IMR-90 (cell line): ENCODE measurements around the gene CCDC88A. TPM values are rescaled to one million over a fixed set of nuclear protein-coding genes. Genes with fewer than 3 reads are reported as not detected.

Experiments used
- ATAC-seq: fragments of 200-7000 bp; cut with Tn5 transposase; 2 replicates; pipeline ENCODE4 v1.9.1; 2020; ENCODE audit warnings: low read depth, mild to moderate bottlenecking, moderate library complexity
- BruUV-seq: library from RNA; stranded (reverse); fragments of 400-500 nt; replicated peaks from 2 replicates; lab custom pipeline; 2021; lab: Mats Ljungman, UMichigan
- CTCF ChIA-PET: fragments of 300-600 bp; formaldehyde crosslinking; extraction: SDS; loops from one replicate; lab custom pipeline; 2021; ENCODE audit warnings: antibody characterized with exemption; lab: Yijun Ruan, JAX
- POLR2A ChIA-PET: fragments of 300-600 bp; sonication (Branson Sonifier 250); formaldehyde crosslinking; loops from one replicate; lab custom pipeline; 2022; ENCODE audit warnings: antibody characterized with exemption; ENCODE audit not compliant: unreplicated experiment; lab: Charles Lee
- DNase-seq: peaks from one replicate; pipeline ENCODE4 v3.0.0; 2013
- H2AFZ ChIP-seq: replicated peaks from 2 replicates; pipeline ENCODE3; 2013; ENCODE audit warnings: low read length, mild to moderate bottlenecking; ENCODE audit not compliant: poor library complexity
- H2AK5ac ChIP-seq: 2 replicates; pipeline ENCODE4 v1.6.1; 2013; ENCODE audit warnings: low read depth, low read length, inconsistent platforms
- H2AK9ac ChIP-seq: replicated peaks from 2 replicates; pipeline ENCODE3; 2013; ENCODE audit warnings: mild to moderate bottlenecking, low read depth, low read length, moderate library complexity; ENCODE audit not compliant: poor library complexity
- H2BK120ac ChIP-seq: 2 replicates; pipeline ENCODE4 v1.6.1; 2013; ENCODE audit warnings: low read depth, low read length, inconsistent platforms
- H2BK15ac ChIP-seq: 3 replicates; pipeline ENCODE4 v1.6.1; 2013; ENCODE audit warnings: low read depth, low read length, inconsistent platforms
- H2BK20ac ChIP-seq: 2 replicates; pipeline ENCODE4 v1.6.1; 2013; ENCODE audit warnings: low read depth, mild to moderate bottlenecking, inconsistent platforms, low read length, moderate library complexity
- H2BK5ac ChIP-seq: 2 replicates; pipeline ENCODE4 v1.6.1; 2013; ENCODE audit warnings: mild to moderate bottlenecking, low read depth, low read length, inconsistent platforms; ENCODE audit not compliant: poor library complexity, severe bottlenecking
- H3K14ac ChIP-seq: replicated peaks from 2 replicates; pipeline ENCODE4 v1.6.1; 2013; ENCODE audit warnings: low read depth, low read length, inconsistent platforms
- H3K18ac ChIP-seq: 2 replicates; pipeline ENCODE4 v1.6.1; 2013; ENCODE audit warnings: low read depth, low read length, control low read depth
- H3K23ac ChIP-seq: 2 replicates; pipeline ENCODE4 v1.6.1; 2013; ENCODE audit warnings: low read depth, low read length, inconsistent platforms
- H3K27ac ChIP-seq: 2 replicates; pipeline ENCODE4 v1.5.1; 2013; ENCODE audit warnings: mild to moderate bottlenecking, control low read depth, low read length; ENCODE audit not compliant: insufficient read depth
- H3K27me3 ChIP-seq: 2 replicates; pipeline ENCODE4 v1.6.1; 2013; ENCODE audit warnings: low read length; ENCODE audit not compliant: control insufficient read depth, insufficient read depth
- H3K36me3 ChIP-seq: 2 replicates; pipeline ENCODE4 v1.6.1; 2013; ENCODE audit warnings: low read length, mixed read lengths; ENCODE audit not compliant: control insufficient read depth, insufficient read depth
- H3K4ac ChIP-seq: 2 replicates; pipeline ENCODE4 v1.6.1; 2013; ENCODE audit warnings: low read depth, low read length, inconsistent platforms
- H3K4me1 ChIP-seq: 2 replicates; pipeline ENCODE4 v1.6.1; 2013; ENCODE audit warnings: low read length, mixed read lengths; ENCODE audit not compliant: control insufficient read depth, insufficient read depth
- H3K4me2 ChIP-seq: 2 replicates; pipeline ENCODE4 v1.6.1; 2013; ENCODE audit warnings: low read depth, mild to moderate bottlenecking, control low read depth, low read length, moderate library complexity
- H3K4me3 ChIP-seq: 2 replicates; pipeline ENCODE4 v1.5.1; 2013; ENCODE audit warnings: low read depth, mild to moderate bottlenecking, control low read depth, low read length, moderate library complexity; ENCODE audit not compliant: insufficient read depth
- H3K56ac ChIP-seq: 2 replicates; pipeline ENCODE4 v1.6.1; 2013; ENCODE audit warnings: low read length, inconsistent platforms; ENCODE audit not compliant: insufficient read depth; ENCODE audit errors: extremely low read depth
- H3K79me1 ChIP-seq, 2 experiments: 2 replicates each; pipeline ENCODE4 v1.6.1; 2013; ENCODE audit warnings: low read length in 2 of 2, inconsistent platforms in 1 of 2, low read depth in 1 of 2
- H3K9ac ChIP-seq: 2 replicates; pipeline ENCODE4 v1.6.1; 2013; ENCODE audit warnings: low read depth, low read length, control low read depth
- H3K9me1 ChIP-seq: 2 replicates; pipeline ENCODE4 v1.6.1; 2013; ENCODE audit warnings: low read length, inconsistent platforms; ENCODE audit not compliant: insufficient read depth
- H3K9me3 ChIP-seq: 2 replicates; pipeline ENCODE4 v1.6.1; 2013; ENCODE audit warnings: low read length; ENCODE audit not compliant: control insufficient read depth, insufficient read depth
- H4K20me1 ChIP-seq: 2 replicates; pipeline ENCODE4 v1.6.1; 2013; ENCODE audit warnings: low read length, inconsistent platforms; ENCODE audit not compliant: insufficient read depth
- H4K5ac ChIP-seq: 2 replicates; pipeline ENCODE4 v1.6.1; 2013; ENCODE audit warnings: mild to moderate bottlenecking, low read depth, low read length, control low read depth
- H4K8ac ChIP-seq, 2 experiments: 2 replicates each; pipeline ENCODE4 v1.6.1; 2013; ENCODE audit warnings: low read depth in 2 of 2, low read length in 2 of 2, control low read depth in 1 of 2, inconsistent platforms in 1 of 2
- H4K91ac ChIP-seq: 2 replicates; pipeline ENCODE4 v1.6.1; 2013; ENCODE audit warnings: low read depth, low read length, inconsistent platforms; ENCODE audit not compliant: insufficient read depth
- CEBPB ChIP-seq: IDR thresholded peaks from 2 replicates; pipeline ENCODE4 v1.6.1; 2012; ENCODE audit warnings: low read depth, low read length, improper control_type of control experiment
- MXI1 ChIP-seq: IDR thresholded peaks from 2 replicates; pipeline ENCODE4 v1.6.1; 2012; ENCODE audit warnings: low read depth, mild to moderate bottlenecking, low read length, moderate library complexity, borderline replicate concordance
- POLR2A ChIP-seq: IDR thresholded peaks from 2 replicates; pipeline ENCODE4 v1.6.1; 2012; ENCODE audit warnings: mild to moderate bottlenecking, low read depth, low read length
- dilution Hi-C: fragments of 300-500 bp; cut with HindIII; formaldehyde crosslinking; loops from one replicate; pipeline ENCODE4 v1.14.3; 2018; ENCODE audit warnings: low sequenced_read_pairs; ENCODE audit not compliant: unreplicated experiment
- in situ Hi-C: fragments of 300-500 bp; cut with MboI; formaldehyde crosslinking; loops from 3 replicates; pipeline ENCODE4 v1.14.3; 2019; ENCODE audit warnings: low sequenced_read_pairs, inconsistent platforms, mixed read lengths
- intact Hi-C: fragments of 100-400 bp; cut with micrococcal nuclease; formaldehyde crosslinking; loops from 2 replicates; pipeline ENCODE4 v1.10.0; 2022
- polyA plus RNA-seq, 3 experiments: library from polyadenylated mRNA; depleted of rRNA; stranded (reverse); fragments of >200 nt; gene quantifications; 2 replicates each; pipeline ENCODE4 v1.2.3, GENCODE V29; 2012; ENCODE audit warnings: low replicate concordance in 1 of 3
- total RNA-seq: library from RNA; depleted of rRNA; stranded (reverse); fragments of >200 nt; gene quantifications from 2 replicates; pipeline ENCODE4 v1.2.3, GENCODE V29; 2012

Gene CCDC88A
- total and polyA plus RNA-seq, 2 of the 4 experiments (the other 2 are of a cell fraction), result 15.6 to 63.8 TPM

DNA sequence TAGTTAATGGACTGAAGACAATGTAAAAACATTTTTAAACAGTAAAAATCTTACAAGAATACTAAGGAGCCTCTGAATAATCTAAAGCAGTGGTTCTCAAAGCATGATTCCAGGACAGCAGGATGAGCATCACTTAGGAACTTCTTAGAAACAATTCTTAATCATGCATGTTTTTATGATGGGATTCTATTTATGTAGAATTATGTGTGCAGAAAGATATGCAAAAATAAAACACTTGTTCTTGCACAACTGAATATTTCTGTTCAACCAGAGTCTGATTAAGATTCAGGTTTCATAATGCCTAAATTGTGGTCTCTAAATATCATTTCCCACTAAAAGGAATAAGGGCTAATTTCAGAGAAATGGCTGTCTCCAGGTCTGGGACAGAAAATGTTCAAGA lies 81.4 kb downstream of the CCDC88A start:
- no peak overlapping the region for H3K23ac ChIP-seq
- no peak overlapping the region for H2AK5ac ChIP-seq
- H3K14ac ChIP-seq, result no peak overlapping the region
- BruUV-seq, result no TSS peak
- intact Hi-C loops, result loop anchor here (2.0 kb wide), 1 partner anchor 33 kb away; no protein-coding TSS in a partner anchor
- peak; percentile 67 for DNase-seq
- H2AFZ ChIP-seq, result no peak overlapping the region
- H3K4me2 ChIP-seq, result peak overlapping the region; percentile 31; the same call in 1 of the 2 replicates
- H3K9me1 ChIP-seq, result no peaks in the 10 kb centered on the region
- H3K56ac ChIP-seq, result no peak overlapping the region
- no peak overlapping the region for H2BK120ac ChIP-seq
- H3K36me3 ChIP-seq, result peaks cover 6% of the 10 kb centered on the region
- H3K4me1 ChIP-seq, result peaks cover 2% of the 10 kb centered on the region; the same call in 1 of the 2 replicates
- no peaks in the 10 kb centered on the region for H3K9me3 ChIP-seq
- no peak overlapping the region; the same call in 1 of the 2 replicates for H3K18ac ChIP-seq
- POLR2A ChIA-PET, result no interaction called here
- dilution Hi-C loops, result no loop called here
- no peak for TF ChIP-seq POLR2A
- peak; percentile 80 for TF ChIP-seq CEBPB
- TF ChIP-seq MXI1, result no peak
- H2AK9ac ChIP-seq, result no peak overlapping the region
- no peak overlapping the region for H4K8ac ChIP-seq
- no peaks in the 10 kb centered on the region for H3K27me3 ChIP-seq
- H4K5ac ChIP-seq, result no peak overlapping the region
- H2BK5ac ChIP-seq, result peak overlapping the region; percentile 53
- H3K27ac ChIP-seq, result no peak overlapping the region
- no peak overlapping the region for H2BK20ac ChIP-seq
- no peak overlapping the region for H4K91ac ChIP-seq
- no peak overlapping the region for H3K4ac ChIP-seq
- peaks cover 0 to 2% of the 10 kb centered on the region in 2 experiments; a peak in 1 of 4 replicates for H3K79me1 ChIP-seq
- in situ Hi-C loops, result no loop called here
- CTCF ChIA-PET, result no interaction called here
- no peak overlapping the region for H3K4me3 ChIP-seq
- H4K20me1 ChIP-seq, result no peaks in the 10 kb centered on the region
- no peak overlapping the region for H3K9ac ChIP-seq
- peak; percentile 63 for ATAC-seq
- H2BK15ac ChIP-seq, result no peak overlapping the region
